ENCODE measurements around the gene SLFN13.
"Not testable (repeated sequence)": the region's sequence is repeated elsewhere in the genome, so short reads cannot be mapped to it uniquely, and the experiment has no call there.

The SLFN13 gene

GRCh38 chr17:35433075-35433894, 15.3 kb downstream of the SLFN13 start:
- peak overlapping the region; percentile 38 for H3K4me3 ChIP-seq (ENCODE audit: low read depth, low read length)
- DNase-seq (ENCODE audit: low read depth), result peak; percentile 99
- in situ Hi-C loops (cut with HindIII; ENCODE audit: low sequenced_read_pairs), result no loop called here
- peak; percentile 27 for TF ChIP-seq CTCF (IDR thresholded peaks at IDR 0.05; ENCODE audit: low read depth, low read length, missing control alignments)

- TF ChIP-seq CTCF (IDR thresholded peaks at IDR 0.05; ENCODE audit: low read depth, low read length, missing control alignments), result no peak
- DNase-seq (ENCODE audit: low read depth), result peak; percentile 77
- peak within 1 kb of the TSS; percentile 38 for H3K4me3 ChIP-seq (ENCODE audit: low read depth, low read length)
- in situ Hi-C loops (cut with HindIII; ENCODE audit: low sequenced_read_pairs), result no loop called here
Observed at GRCh38 chr17:35432176-35433074, 16.1 kb downstream of the SLFN13 start, which contains the start of gene SLFN12. TSS of gene SLFN12 (minus strand) at chr17:35432500. CDS start at chr17:35423028, 9,472 bp downstream.

- in situ Hi-C loops (cut with HindIII; ENCODE audit: low sequenced_read_pairs), result no loop called here
- no peak for TF ChIP-seq CTCF (IDR thresholded peaks at IDR 0.05; ENCODE audit: low read depth, low read length, missing control alignments)
- no peak overlapping the region for H3K4me3 ChIP-seq (ENCODE audit: low read depth, low read length)
- DNase-seq (ENCODE audit: low read depth), result no peak
Observed at GRCh38 chr17:35429702-35430101, 18.9 kb downstream of the SLFN13 start.

- TF ChIP-seq CTCF (IDR thresholded peaks at IDR 0.05; ENCODE audit: low read depth, low read length, missing control alignments), result no peak
- in situ Hi-C loops (cut with HindIII; ENCODE audit: low sequenced_read_pairs), result no loop called here
- no peak overlapping the region for H3K4me3 ChIP-seq (ENCODE audit: low read depth, low read length)
- no peak for DNase-seq (ENCODE audit: low read depth)
Observed at GRCh38 chr17:35428229-35428628, 20.3 kb downstream of the SLFN13 start.

GRCh38 chr17:35423761-35424160, 24.8 kb downstream of the SLFN13 start:
- no peak for TF ChIP-seq CTCF (IDR thresholded peaks at IDR 0.05; ENCODE audit: low read depth, low read length, missing control alignments)
- DNase-seq (ENCODE audit: low read depth), result no peak
- in situ Hi-C loops (cut with HindIII; ENCODE audit: low sequenced_read_pairs), result no loop called here

GRCh38 chr17:35421069-35421468, 27.5 kb downstream of the SLFN13 start:
- DNase-seq (ENCODE audit: low read depth); in situ Hi-C loops (cut with HindIII; ENCODE audit: low sequenced_read_pairs); H3K4me3 ChIP-seq (ENCODE audit: low read depth, low read length): not testable (repeated sequence)

More at GRCh38 chr17:35423761-35424160, 24.8 kb downstream of the SLFN13 start:
- no peak overlapping the region for H3K4me3 ChIP-seq (ENCODE audit: low read depth, low read length)

Data from astrocyte of the cerebellum (primary cell).